ENCODE measurements around the gene TWIST2.

Gene TWIST2

DNA sequence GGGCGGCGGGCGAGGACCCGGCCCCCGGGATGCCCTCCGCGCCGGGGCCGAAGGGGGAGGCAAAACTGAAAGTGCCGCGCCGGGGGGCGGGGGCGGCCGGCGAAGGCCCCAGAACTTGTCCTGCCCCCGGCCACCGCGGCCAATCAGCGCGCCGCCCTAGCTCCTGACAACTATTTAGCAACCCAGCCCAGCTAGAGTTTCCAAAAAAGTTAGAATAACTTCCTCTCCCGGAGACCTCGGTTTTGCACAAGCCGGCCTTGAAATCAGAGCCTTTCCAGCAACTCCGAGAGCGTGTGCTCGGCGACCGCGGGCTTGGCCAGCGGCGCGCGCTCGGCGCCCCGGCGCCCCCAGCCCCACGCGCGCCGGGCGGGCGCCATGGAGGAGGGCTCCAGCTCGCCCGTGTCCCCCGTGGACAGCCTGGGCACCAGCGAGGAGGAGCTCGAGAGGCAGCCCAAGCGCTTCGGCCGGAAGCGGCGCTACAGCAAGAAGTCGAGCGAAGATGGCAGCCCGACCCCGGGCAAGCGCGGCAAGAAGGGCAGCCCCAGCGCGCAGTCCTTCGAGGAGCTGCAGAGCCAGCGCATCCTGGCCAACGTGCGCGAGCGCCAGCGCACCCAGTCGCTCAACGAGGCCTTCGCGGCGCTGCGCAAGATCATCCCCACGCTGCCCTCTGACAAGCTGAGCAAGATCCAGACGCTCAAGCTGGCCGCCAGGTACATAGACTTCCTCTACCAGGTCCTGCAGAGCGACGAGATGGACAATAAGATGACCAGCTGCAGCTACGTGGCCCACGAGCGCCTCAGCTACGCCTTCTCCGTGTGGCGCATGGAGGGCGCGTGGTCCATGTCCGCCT is at the start of gene TWIST2:
TSS of gene TWIST2 (plus strand) at position 245 of the 850 bp plus-strand sequence. CDS start at position 376, 131 bp downstream.
- in situ Hi-C loops (cut with HindIII; ENCODE audit: low sequenced_read_pairs): no loop called here

DNA sequence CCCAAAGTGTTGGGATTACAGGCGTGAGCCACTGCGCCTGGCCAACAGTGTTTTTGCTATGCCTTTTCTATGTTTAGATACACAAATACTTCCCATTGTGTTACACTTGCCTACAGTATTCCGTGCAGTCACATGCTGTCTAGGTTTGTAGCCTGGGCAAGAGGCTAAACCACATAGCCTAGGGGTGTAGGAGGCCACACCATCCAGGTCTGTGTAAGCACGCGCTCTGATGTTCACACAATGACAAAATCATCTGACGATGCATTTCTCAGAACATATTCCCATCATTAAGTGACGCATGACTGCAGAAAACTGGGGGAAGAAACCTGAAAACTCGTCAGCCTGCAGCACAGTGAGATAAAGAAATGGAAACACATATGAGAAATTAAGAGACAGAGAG is 46.1 kb upstream of the TWIST2 start:
- in situ Hi-C loops (cut with HindIII; ENCODE audit: low sequenced_read_pairs): loop anchor here (5.0 kb wide), 1 partner anchor 71 kb away; no protein-coding TSS in a partner anchor

DNA sequence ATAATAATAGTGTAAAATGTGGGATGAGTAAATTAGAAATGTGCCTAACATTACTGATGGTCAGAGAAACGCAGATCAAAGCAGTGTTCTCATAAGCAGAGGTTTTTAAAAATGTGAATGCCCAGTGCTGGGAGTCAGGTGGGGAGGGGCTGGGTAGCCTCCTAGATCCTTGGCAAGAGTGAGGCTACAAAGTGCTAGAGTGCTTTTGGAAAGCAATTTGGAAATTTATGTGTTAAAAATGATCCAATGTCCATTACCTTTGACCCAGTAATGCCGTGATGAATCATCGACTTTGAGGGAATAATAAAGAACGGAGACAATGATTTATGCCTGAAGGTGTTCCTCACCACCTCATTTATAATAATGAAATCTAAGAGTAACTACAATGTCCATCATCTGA is 44.9 kb upstream of the TWIST2 start:
- in situ Hi-C loops (cut with HindIII; ENCODE audit: low sequenced_read_pairs): loop anchor here (5.0 kb wide), 1 partner anchor 69 kb away; no protein-coding TSS in a partner anchor

- in situ Hi-C loops (cut with HindIII; ENCODE audit: low sequenced_read_pairs): loop anchor here (5.0 kb wide), 1 partner anchor 68 kb away; no protein-coding TSS in a partner anchor
Measured at GRCh38 chr2:238803996-238804870, 43.7 kb upstream of the TWIST2 start.

- in situ Hi-C loops (cut with HindIII; ENCODE audit: low sequenced_read_pairs): no loop called here
Measured at GRCh38 chr2:238808761-238809160, 39.1 kb upstream of the TWIST2 start.

DNA sequence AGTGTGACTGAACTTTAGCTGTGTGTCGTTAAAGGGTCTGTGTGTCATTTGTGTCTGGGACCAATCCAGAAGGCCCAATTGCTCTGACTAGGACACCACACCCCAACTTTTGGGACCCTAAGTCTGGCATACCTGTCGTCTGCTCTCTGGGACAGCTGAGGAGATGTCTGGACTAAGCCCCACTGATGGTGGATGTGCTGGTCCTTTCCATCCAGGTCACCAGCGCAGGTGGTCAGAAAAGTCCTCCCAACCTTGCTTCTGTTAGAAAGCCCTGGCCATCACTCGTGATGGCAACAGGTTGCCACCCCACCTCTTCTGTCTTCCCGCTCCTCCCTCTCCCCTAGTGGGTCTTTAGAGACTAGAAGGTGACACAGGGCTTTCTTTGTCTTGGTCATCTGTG is 37.6 kb upstream of the TWIST2 start:
- in situ Hi-C loops (cut with HindIII; ENCODE audit: low sequenced_read_pairs): no loop called here

- in situ Hi-C loops (cut with HindIII; ENCODE audit: low sequenced_read_pairs): no loop called here
Measured at GRCh38 chr2:238811293-238811692, 36.6 kb upstream of the TWIST2 start.

GRCh38 chr2:238811759-238812158 is 36.1 kb upstream of the TWIST2 start:
- in situ Hi-C loops (cut with HindIII; ENCODE audit: low sequenced_read_pairs): no loop called here

DNA sequence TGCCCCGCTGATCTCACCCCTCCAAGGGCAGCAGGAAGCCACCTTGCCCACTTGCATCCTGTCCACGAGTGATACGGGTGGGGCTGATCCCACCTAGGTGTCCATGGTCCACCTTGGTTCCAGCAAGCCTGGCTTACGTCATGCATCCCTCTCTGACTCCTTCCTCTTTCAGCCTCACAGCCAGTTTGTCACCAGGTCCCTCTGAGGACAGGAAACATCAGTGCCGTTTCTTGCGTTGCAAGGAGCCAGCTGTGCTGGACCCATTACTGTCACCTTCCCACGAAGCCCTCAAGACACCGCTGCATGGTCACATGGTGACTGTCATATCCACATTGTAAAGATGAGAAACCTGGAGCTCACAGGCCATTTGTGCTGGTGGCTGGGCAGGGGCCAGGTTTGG is 34.8 kb upstream of the TWIST2 start:
- in situ Hi-C loops (cut with HindIII; ENCODE audit: low sequenced_read_pairs): no loop called here

GRCh38 chr2:238814815-238815214 is 33.1 kb upstream of the TWIST2 start:
- in situ Hi-C loops (cut with HindIII; ENCODE audit: low sequenced_read_pairs): no loop called here

DNA sequence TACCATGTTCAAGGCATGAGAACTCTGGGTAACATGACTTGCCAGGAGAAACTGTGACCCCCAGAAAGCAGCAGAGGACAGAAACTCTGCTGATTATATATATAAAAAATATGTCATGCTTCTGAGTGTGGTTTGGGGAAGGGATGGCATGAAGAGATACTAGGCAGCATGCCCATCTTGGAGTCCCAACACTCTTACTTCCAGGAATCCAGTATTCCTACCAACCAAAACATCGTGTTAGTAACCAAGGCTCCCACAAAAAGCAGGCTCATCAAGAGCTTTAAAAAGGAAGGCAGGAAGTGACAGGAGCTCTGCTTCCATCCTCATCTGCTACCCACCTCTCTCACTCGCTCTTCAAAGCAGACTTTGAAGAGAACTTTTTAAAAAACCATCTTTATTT is 31.6 kb upstream of the TWIST2 start:
- in situ Hi-C loops (cut with HindIII; ENCODE audit: low sequenced_read_pairs): no loop called here

DNA sequence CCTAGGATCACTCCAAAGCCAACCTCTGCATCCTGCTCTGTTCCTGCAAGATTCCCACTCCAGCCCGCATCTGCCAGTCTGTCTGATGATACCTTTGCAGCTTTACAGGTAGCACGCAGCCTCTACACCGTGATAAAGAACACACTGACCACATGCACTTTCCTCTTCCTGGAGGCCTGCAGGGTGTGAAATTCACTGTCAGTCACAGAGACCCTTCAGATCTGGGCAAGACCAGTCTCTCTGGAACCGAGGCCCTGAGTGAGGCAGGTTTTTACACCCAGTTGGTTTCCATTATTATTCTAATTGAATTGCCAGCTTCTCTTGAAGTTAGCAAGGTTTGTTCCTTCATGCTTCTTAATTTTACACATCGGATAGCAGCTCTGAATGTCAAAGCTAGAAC is 30.5 kb upstream of the TWIST2 start:
- in situ Hi-C loops (cut with HindIII; ENCODE audit: low sequenced_read_pairs): no loop called here

- in situ Hi-C loops (cut with HindIII; ENCODE audit: low sequenced_read_pairs): no loop called here
Measured at GRCh38 chr2:238817891-238818290, 30.0 kb upstream of the TWIST2 start.

DNA sequence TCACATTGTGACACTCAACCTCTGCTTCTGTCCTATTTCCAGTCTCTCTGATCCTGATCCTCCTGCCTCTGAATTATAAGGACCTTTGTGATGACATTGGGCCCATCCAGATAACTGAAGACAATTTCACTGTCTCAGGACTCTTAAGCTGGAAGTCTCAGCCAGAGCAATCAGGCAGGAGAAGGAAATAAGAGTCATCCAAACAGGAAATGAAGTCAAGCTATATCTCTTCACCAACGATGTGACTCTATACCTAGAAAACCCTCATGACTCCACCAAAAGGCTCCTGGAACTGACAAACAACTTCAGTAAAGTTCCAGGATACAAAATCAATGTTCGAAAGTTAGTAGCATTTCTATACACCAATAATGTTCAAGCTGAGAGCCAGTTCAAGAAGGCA is 29.3 kb upstream of the TWIST2 start:
- in situ Hi-C loops (cut with HindIII; ENCODE audit: low sequenced_read_pairs): no loop called here

DNA sequence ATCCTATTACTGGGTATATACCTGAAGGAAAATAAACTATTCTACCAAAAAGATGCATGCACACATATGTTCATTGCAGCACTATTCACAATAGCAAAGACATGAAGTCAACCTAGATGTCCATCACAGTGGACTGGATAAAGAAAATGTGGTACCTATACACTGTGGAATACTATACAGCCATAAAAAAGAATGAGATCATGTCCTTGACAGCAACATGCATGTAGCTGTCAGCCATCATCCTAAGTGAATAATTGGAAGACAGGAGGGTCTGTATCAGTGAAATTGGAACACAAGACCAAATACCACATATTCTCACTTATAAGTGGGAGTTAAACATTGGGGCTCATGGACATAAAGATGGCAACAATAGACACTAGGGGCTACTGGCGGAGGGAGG is 27.7 kb upstream of the TWIST2 start:
- in situ Hi-C loops (cut with HindIII; ENCODE audit: low sequenced_read_pairs): no loop called here

DNA sequence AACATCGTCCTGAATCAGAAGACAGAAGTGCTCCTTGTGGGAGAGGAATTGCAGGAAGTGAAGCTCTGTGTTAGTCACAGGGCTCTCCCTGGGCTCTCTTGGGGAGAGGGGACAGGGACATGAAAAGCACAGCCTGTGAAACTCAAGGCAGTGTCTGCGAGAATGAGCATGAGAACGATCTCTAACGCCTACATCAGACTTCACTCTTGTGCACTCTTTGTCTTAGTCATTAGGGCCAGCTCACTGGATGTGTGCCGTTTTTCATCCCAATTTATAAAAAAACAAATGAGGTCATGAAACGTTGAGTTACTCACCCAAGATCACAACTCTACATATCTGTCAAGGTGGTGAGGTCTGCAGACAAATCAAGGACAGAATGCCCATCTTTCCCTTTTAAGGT is 27.0 kb upstream of the TWIST2 start:
- in situ Hi-C loops (cut with HindIII; ENCODE audit: low sequenced_read_pairs): no loop called here

DNA sequence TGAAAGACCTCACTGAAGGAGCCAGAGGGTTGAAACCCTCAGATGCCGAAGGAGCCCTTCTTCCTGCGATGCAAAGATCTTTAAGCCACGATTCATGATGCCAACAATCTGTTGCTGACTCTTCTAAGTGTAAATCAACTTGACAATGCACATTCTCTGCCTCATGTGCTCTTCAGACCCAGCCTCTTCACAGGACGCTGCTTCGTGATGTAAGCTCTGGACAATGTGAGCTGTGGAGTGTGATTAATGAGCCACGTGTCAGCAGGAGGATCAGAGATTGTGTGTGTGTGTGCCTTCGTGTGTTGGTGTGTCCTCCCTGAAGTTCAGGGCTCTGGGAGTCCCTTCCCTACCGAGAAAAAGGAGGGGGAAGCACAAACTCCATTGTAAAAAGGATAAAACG is 26.5 kb upstream of the TWIST2 start:
- in situ Hi-C loops (cut with HindIII; ENCODE audit: low sequenced_read_pairs): no loop called here

DNA sequence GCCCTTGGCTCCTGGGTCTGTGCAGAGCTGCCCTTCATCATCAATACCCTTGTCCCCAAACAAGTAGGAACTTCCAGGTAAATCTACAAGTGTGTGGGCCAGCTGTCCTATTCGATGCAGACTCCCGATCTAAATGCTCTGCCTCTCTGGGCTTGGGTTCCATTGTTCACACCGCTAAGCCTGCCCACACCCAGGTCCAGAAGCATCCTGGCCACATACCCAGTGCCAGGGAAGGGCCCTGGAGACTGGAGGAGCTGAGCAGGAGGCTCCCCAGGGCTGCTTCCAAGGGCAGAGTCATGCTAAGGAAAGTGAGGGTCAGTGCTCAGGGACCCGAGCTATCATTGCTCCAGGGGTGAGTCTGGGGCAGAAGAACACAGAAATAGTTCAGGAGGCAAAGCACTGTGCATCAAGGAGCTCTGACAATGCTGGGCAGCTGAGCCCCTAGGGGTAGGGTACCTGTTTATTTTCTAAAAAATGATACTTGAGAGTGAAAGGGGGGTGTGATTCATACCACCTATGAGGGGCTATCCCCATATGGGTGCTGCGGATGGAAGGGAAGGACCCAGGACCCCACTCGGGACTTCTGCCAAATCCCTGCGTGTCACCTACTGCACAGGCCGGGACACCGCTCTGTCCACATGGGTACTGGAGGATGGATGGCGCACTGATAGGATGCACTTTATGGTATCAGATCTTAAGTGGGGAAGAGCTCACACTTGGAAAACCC is 25.8 kb upstream of the TWIST2 start:
- in situ Hi-C loops (cut with HindIII; ENCODE audit: low sequenced_read_pairs): no loop called here

GRCh38 chr2:238822955-238823354 is 24.9 kb upstream of the TWIST2 start:
- in situ Hi-C loops (cut with HindIII; ENCODE audit: low sequenced_read_pairs): no loop called here

DNA sequence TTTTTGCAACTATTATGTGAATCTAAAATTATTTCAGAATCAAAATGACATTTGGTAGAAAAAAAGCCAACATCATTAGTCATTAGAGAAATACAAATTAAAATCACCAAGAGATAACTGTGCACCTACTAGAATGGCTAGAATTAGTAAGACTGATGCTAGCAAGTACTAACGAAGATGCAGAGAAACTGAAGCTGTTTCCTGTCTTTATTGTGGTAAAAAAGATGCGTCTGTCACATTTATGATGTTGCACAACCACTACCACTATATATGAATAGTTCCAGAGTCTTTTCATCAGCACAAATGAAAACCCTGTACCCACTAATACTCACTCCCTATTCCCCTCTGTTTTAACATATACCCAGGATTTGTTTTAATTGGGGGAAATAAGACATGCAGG is 16.7 kb upstream of the TWIST2 start:
- in situ Hi-C loops (cut with HindIII; ENCODE audit: low sequenced_read_pairs): no loop called here

DNA sequence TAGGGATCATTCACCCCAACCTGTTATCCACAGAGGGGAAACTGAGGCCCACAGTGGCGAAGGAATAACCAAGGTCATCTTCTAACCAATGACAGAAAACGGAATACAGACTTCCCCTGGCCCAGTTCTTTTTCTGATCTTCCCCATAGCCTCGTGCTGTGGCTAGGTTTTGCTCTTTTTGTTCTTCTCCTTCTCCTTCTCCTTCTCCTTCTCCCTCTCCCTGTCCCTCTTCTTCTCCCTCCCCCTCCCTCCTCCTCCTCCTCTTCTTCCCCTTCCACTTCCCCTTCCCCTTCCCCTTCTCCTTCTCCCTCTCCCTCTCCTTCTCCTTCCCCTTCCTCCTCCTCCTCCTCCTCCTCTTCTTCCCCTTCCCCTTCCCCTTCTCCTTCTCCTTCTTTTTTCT is 12.9 kb upstream of the TWIST2 start:
- in situ Hi-C loops (cut with HindIII; ENCODE audit: low sequenced_read_pairs): no loop called here

All from endothelial cell of hepatic sinusoid (primary cell).